ENCODE data around the gene LRBA. TPM values are rescaled to one million over a fixed set of nuclear protein-coding genes. Genes with fewer than 3 reads are reported as not detected.
"Not testable (repeated sequence)": the region's sequence is repeated elsewhere in the genome, so short reads cannot be mapped to it uniquely, and the experiment has no call there.

The LRBA gene
- total and polyA plus RNA-seq, 7 donors, result 16.8 to 184 (median 91.1) TPM

- no peak for TF ChIP-seq POLR2AphosphoS5 (IDR thresholded peaks at IDR 0.05)
- no peak for DNase-seq
- no peaks in the 10 kb centered on the region for H3K36me3 ChIP-seq
- H3K4me3 ChIP-seq, result no peak overlapping the region
- intact Hi-C loops (cut with DNase I), result no loop called here
- H3K27ac ChIP-seq, result no peak overlapping the region
- no peaks in the 10 kb centered on the region for H3K27me3 ChIP-seq
- H3K9me3 ChIP-seq, result no peaks in the 10 kb centered on the region
- no peaks in the 10 kb centered on the region for H3K4me1 ChIP-seq
Observed at GRCh38 chr4:150997141-150997540, 17.9 kb downstream of the LRBA start.

DNA sequence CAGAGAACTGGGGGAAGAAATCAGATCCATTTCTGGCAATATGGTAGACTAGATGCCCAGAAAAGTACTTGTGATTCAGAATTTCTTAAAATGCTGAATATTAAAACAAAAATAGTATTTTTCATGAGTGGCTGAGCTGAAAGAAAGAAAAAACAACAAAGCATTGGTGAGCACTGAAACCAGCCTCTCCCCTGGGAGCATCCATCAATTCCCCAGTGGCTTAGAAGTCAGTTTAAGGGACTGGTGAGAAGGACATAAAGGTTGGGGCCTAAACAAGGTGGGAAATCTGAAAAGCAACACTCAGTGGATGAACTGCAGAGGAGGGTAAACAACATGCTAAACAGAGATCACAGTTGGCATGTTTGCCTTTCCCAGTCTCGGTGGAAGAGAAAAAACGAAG lies 20.4 kb downstream of the LRBA start:
- TF ChIP-seq, protein P1, sequence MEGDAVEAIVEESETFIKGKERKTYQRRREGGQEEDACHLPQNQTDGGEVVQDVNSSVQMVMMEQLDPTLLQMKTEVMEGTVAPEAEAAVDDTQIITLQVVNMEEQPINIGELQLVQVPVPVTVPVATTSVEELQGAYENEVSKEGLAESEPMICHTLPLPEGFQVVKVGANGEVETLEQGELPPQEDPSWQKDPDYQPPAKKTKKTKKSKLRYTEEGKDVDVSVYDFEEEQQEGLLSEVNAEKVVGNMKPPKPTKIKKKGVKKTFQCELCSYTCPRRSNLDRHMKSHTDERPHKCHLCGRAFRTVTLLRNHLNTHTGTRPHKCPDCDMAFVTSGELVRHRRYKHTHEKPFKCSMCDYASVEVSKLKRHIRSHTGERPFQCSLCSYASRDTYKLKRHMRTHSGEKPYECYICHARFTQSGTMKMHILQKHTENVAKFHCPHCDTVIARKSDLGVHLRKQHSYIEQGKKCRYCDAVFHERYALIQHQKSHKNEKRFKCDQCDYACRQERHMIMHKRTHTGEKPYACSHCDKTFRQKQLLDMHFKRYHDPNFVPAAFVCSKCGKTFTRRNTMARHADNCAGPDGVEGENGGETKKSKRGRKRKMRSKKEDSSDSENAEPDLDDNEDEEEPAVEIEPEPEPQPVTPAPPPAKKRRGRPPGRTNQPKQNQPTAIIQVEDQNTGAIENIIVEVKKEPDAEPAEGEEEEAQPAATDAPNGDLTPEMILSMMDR (IDR thresholded peaks at IDR 0.05), result no peak
- TF ChIP-seq POLR2AphosphoS5 (IDR thresholded peaks at IDR 0.05), result no peak
- Histone ChIP-seq H3K4me3 (no peak overlapping the region), H3K9me3 (no peaks in the 10 kb centered on the region), H3K4me1 (no peaks in the 10 kb centered on the region), H3K27me3 (no peaks in the 10 kb centered on the region), H3K36me3 (no peaks in the 10 kb centered on the region), H3K27ac (no peak overlapping the region)
- DNase-seq, result no peak
- intact Hi-C loops (cut with DNase I), result no loop called here
- 93 to 95% methylated on average over 2 of the region's 2 CpGs for WGBS, 2 donors

- H3K27ac ChIP-seq; H3K9me3 ChIP-seq; intact Hi-C loops (cut with DNase I); H3K4me3 ChIP-seq; DNase-seq; H3K27me3 ChIP-seq; H3K36me3 ChIP-seq; H3K4me1 ChIP-seq: not testable (repeated sequence)
- WGBS, 2 donors, result 87 to 96% methylated on average over 3 of the region's 3 CpGs
Observed at GRCh38 chr4:150993577-150993976, 21.5 kb downstream of the LRBA start.

DNA sequence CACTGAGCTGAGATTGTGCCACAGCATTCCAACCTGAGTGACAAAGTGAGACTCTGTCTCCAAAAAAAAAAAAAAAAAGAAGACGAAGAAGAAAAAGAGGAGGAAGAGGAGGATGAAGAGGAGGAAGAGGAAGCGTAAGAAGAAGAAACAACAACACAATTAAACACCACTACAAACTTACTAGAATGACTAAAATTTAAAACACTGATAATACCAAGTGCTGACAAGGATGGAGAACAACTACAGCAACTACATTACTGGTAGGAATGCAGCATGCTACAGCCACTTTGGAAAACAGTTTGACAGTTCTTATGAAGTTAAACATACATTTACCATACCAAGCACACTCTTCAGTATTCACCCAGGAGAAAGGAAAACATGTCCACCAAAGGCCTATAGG lies 24.1 kb downstream of the LRBA start:
- Histone ChIP-seq H3K9me3 (no peaks in the 10 kb centered on the region), H3K36me3 (no peaks in the 10 kb centered on the region), H3K4me3 (no peak overlapping the region), H3K27ac (no peak overlapping the region), H3K4me1 (no peaks in the 10 kb centered on the region), H3K27me3 (no peaks in the 10 kb centered on the region)
- intact Hi-C loops (cut with DNase I), result no loop called here
- DNase-seq, result no peak
- WGBS, 2 donors, result 88 to 100% methylated on average over 2 of the region's 2 CpGs
- TF ChIP-seq POLR2AphosphoS5 (IDR thresholded peaks at IDR 0.05) (no peak), POLR2A (IDR thresholded peaks at IDR 0.05) (no peak), EP300 (IDR thresholded peaks at IDR 0.05) (no peak)
- TF ChIP-seq, protein P1 (IDR thresholded peaks at IDR 0.05), result no peak

DNA sequence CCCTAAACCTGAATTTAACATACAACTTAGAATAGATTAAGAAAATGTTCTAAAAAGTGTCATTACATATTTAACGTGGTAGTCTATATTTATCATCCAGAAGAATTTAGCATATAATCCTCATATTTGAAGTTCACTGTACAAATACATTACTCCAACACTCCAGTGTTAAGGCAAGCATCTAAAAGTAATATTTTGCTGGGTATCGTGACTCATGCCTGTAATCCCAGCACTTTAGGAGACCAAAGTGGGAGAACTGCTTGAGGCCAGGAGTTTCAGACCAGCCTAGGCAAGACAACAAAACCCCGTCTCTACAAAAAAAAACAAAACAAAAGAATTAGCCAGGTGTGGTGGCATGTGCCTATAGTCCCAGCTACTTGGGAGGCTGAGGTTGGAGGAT lies 24.8 kb downstream of the LRBA start:
- Histone ChIP-seq H3K27ac (no peak overlapping the region), H3K4me1 (no peaks in the 10 kb centered on the region), H3K4me3 (no peak overlapping the region), H3K36me3 (no peaks in the 10 kb centered on the region), H3K9me3 (no peaks in the 10 kb centered on the region), H3K27me3 (no peaks in the 10 kb centered on the region)
- DNase-seq, result no peak
- intact Hi-C loops (cut with DNase I), result no loop called here
- TF ChIP-seq POLR2A (IDR thresholded peaks at IDR 0.05) (no peak), EP300 (IDR thresholded peaks at IDR 0.05) (no peak), POLR2AphosphoS5 (IDR thresholded peaks at IDR 0.05) (no peak)
- TF ChIP-seq, protein P1 (IDR thresholded peaks at IDR 0.05), result no peak
- 92 to 96% methylated on average over 3 of the region's 3 CpGs for WGBS, 2 donors

GRCh38 chr4:150988238-150988637 lies 26.8 kb downstream of the LRBA start:
- intact Hi-C loops (cut with DNase I), result no loop called here
- no peaks in the 10 kb centered on the region for H3K9me3 ChIP-seq
- no peaks in the 10 kb centered on the region for H3K36me3 ChIP-seq
- TF ChIP-seq, protein P1 (IDR thresholded peaks at IDR 0.05), result no peak
- TF ChIP-seq EP300 (IDR thresholded peaks at IDR 0.05) (no peak), POLR2A (IDR thresholded peaks at IDR 0.05) (no peak), POLR2AphosphoS5 (IDR thresholded peaks at IDR 0.05) (no peak)
- WGBS, 2 donors, result 96 to 99% methylated on average over 2 of the region's 2 CpGs
- no peak overlapping the region for H3K27ac ChIP-seq
- no peak overlapping the region for H3K4me3 ChIP-seq
- DNase-seq, result no peak
- no peaks in the 10 kb centered on the region for H3K4me1 ChIP-seq
- H3K27me3 ChIP-seq, result no peaks in the 10 kb centered on the region
